Retinal pigment epithelial cell (primary cell): ENCODE data around the gene ASGR2.

Source experiments
- DNase-seq: peaks from one replicate; pipeline ENCODE4 v3.0.0-alpha.2; 2010; ENCODE audit warnings: low read depth
- H3K4me3 ChIP-seq: 2 replicates; pipeline ENCODE4 v1.5.1; 2011; ENCODE audit warnings: mild to moderate bottlenecking, low read length, control low read depth, moderate library complexity
- CTCF ChIP-seq: conservative IDR thresholded peaks from 2 replicates; pipeline ENCODE4 v1.5.1; 2011; ENCODE audit warnings: low read depth, low read length, control low read depth, inconsistent platforms

ASGR2 gene

GRCh38 chr17:7080456-7081041, 34.1 kb downstream of the ASGR2 start:
- TF ChIP-seq CTCF: no peak
- DNase-seq: no peak
- H3K4me3 ChIP-seq: no peak overlapping the region

DNA sequence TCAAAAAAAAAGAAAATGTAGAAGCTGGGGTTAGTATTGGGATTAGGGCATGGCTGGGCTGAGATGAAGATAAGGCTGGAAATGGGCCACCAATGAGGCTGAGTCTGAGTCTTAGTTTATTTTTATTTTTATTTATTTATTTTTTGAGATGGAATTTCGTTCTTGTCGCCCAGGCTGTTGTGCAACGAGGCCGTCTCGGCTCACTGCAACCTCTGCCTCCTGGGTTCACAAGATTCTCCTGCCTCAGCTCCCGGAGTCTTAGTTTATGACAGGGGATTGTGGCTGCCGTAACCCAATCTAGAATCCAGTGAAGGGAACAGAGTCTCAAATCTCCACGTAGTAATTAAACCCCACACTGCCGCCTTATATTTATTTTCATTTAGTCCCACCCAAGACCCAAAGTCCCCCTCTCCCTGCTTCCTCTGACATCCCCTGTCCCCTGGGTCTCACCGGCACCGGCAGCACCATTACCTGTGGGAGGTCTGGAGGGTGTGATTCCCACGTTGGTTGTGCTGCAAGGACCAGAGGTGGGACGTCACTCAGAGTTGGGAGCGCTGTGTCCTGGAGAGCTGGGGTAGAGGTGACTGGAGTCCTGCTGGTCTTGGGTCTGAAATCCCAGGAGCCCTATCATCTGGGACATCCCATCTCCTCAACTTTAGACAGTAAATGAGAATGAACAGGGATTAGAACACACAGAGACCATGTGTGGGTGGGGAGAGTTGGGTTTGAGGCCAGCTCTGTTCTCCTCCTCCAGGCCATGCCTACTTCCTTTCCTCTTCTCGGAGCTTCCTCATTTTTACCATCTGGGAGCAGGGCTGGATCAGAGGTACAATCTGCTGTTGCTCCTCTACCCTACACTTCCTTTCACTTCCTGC, 34.8 kb downstream of the ASGR2 start, which contains the start of gene CLEC10A:
Gene CLEC10A, minus strand, starts transcription at position 671 of the 875 bp plus-strand sequence. CDS start 1,439 bp downstream, outside the sequence.
- H3K4me3 ChIP-seq: no peak within 1 kb of the TSS
- DNase-seq: no peak
- TF ChIP-seq CTCF: no peak

DNA sequence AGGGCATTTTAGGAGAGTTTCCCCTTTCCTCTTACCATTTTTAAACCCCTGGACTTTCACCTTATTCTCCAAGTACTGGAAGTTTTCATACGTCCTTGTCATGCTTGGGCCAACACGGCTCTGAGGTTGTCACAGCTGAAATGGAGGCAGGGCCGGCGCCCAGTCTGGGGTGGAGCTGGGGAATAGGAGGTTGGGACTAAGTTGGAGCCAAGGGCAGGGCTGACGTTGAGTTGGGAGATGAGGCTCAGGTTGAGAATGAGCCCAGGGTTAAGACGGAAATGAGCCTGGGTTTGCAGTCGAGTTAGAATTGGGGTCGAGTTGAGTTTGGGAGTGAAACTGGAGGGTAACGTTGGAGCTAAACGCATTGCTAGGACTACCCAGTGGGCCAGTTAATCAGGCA, 35.9 kb downstream of the ASGR2 start:
- no peak overlapping the region for H3K4me3 ChIP-seq
- DNase-seq: no peak
- no peak for TF ChIP-seq CTCF

- no peak for DNase-seq
- TF ChIP-seq CTCF: no peak
Measured at GRCh38 chr17:7077911-7078546, 36.6 kb downstream of the ASGR2 start.

DNA sequence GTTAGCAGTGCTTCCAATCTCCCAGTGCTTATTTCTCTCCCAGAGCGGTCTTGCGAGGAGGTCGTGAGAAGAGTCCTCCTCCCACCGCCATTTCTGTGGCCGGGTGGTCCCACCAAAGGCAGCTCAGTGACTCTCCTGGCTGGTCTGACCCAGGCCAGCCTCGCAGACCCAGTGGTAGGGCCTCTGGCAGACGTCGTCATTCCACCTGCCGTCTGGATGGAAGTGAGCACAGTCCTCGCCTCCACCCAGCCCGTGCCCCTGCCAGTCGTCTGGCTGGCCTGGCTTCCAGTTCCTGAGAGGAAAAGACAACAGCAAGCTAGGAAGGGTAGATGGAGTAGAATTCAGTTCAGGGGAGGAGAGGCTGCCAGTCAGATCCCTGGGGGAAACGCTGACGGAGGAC, 39.7 kb downstream of the ASGR2 start:
- no peak overlapping the region for H3K4me3 ChIP-seq
- no peak for DNase-seq
- no peak for TF ChIP-seq CTCF

More at GRCh38 chr17:7077911-7078546, 36.6 kb downstream of the ASGR2 start:
- H3K4me3 ChIP-seq: no peak overlapping the region

DNA sequence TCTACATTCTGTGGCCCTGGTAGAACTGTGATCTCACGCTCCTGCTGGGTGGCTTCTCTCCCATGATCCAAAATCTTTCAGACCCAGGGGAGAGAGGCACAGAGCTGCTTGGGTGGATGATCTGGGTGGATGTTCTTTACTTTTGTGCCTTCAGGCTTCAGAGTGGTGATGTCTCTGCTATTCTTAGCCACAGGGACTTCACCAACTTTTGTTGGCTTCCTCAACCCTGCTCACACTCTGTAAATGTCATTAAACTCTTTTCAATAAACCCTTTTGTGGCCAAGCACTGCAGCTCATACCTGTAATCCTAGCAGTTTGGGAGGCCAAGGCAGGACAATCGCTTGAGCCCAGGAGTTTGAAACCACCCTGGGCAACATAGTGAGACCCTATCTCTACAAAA, 42.2 kb downstream of the ASGR2 start:
- no peak overlapping the region for H3K4me3 ChIP-seq
- DNase-seq: no peak
- TF ChIP-seq CTCF: no peak
